GM12872 (cell line): ENCODE measurements around the gene ZNF597.
A peak's percentile ranks its signal among the peaks of the same experiment; 100 is the strongest.

Experiments used
- TF ChIP-seq, protein P1 (sequence below): IDR thresholded peaks from 3 replicates; pipeline ENCODE4 v1.5.1; 2011; ENCODE audit warnings: low read depth, mild to moderate bottlenecking, low read length, moderate library complexity; ENCODE audit not compliant: insufficient read depth

ZNF597 gene

DNA sequence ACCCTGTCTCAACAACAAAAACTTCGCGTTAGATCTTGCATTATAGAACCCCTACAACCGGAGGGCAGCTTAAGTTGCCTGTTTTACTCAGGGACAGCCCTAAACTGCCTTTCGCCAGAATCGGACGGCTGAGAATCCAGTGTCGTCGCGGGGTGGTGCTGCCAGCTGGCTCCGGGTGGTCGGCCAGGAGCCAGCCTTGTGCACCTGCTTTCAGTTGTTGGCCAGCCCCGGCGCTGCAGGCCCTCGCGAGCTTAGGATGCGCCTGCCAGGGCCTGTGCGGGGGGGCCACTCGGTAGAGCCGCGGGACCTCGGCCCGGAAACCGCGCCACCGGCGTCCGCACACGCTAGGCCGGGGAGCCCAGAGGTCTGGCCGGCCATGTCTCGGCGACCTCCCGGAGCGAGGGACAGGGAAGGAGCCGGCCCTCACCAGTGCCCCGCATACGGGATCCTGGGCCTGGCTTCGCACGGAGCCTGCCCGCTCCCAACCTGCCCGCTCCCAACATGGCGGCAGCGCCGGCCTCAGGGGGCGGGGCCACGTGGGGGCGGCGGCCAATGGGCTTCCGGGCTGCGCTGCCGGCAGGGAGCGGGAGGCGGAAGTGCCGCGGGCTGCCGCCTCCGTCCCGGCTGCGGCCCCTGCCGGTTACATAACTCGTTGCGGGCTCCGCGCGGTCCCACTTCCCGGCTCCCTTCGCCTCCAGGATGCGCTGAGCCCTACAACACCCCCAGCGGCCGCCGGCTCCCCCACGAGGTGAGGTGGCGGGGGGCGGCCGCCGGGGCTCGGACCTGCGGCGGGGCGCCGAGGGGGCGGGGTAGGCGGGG lies 14.3 kb upstream of the ZNF597 start:
- TF ChIP-seq, protein P1, sequence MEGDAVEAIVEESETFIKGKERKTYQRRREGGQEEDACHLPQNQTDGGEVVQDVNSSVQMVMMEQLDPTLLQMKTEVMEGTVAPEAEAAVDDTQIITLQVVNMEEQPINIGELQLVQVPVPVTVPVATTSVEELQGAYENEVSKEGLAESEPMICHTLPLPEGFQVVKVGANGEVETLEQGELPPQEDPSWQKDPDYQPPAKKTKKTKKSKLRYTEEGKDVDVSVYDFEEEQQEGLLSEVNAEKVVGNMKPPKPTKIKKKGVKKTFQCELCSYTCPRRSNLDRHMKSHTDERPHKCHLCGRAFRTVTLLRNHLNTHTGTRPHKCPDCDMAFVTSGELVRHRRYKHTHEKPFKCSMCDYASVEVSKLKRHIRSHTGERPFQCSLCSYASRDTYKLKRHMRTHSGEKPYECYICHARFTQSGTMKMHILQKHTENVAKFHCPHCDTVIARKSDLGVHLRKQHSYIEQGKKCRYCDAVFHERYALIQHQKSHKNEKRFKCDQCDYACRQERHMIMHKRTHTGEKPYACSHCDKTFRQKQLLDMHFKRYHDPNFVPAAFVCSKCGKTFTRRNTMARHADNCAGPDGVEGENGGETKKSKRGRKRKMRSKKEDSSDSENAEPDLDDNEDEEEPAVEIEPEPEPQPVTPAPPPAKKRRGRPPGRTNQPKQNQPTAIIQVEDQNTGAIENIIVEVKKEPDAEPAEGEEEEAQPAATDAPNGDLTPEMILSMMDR = peak; percentile 58

DNA sequence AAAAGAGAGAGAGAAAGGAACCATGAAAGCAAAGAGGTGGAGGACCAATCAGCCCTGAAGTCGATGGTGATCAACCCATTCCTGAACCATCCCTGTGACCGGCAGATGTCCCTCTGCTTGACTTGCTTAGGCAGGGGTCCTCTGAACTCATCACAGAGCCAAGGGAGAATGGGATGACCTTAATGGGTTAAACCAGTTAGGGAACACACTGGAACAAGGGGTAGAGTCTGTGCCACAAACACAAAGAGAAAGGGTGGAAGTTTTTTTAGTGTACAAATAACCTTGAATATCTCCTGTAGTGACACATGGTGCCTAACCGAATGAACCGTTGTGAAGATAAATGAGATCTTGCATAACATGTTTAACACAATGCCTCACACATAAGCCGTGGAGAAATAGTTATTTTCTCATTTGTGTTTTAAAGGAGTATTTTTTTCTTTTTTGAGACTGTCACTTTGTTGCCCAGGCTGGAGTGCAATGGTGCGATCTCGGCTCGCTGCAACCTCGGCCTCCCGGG lies 11.4 kb upstream of the ZNF597 start:
- TF ChIP-seq, protein P1 = no peak

DNA sequence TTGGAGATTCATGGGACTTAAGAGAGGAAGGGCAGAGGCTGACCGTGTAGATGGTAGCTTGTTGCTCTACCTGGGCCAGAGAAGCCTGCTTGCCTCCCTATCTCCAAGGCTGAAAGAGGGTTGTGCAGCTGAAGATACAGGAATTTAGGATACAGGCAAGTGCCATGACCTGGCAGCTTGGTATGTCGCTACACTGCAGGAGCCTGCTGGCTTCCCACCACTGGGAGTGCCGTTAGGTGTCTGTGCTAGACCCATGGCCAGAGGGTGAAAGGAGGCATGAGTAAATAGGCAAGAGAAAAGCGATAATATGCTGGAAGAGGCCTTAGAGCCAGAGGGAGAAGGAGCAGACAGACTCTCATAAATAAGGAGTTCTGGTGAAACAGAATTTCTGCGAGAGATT lies 10.8 kb upstream of the ZNF597 start:
- TF ChIP-seq, protein P1 = no peak

DNA sequence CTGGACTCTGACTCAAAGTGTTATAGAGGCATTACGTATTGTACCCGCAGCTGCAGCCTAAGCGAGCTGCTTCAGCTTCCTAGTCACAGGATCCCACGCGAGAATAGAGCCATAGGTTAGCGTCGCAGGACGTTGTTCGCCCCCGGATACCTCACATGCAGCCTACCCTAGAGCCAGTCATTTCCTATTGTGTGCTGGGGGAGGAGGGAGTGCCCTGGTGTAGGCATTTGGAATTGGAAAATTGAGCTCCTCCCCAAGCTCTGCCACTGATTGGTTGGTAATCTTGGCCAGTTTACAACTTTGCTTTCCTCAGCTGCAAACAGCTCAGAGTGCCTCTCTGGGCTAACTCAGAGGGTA lies 706 bp upstream of the ZNF597 start:
- TF ChIP-seq, protein P1 = no peak

DNA sequence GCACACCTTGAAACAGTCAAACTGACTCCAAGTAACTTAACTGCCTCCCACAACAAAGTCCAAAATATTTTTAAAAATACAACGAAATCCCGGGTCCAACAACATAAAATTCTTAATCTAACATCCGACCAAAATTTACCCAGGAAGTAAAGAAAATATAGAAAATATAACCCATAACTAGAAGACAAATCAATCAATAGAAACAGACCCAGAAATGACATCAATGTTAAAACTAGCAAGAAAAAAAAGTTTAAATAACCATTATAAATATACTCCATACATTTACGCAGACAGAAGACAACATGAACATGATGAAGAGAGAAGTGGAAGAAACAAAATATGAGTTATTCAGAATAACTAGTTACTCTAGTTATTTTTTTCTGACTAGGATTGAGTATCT lies 3.7 kb downstream of the ZNF597 start:
- TF ChIP-seq, protein P1 = no peak

DNA sequence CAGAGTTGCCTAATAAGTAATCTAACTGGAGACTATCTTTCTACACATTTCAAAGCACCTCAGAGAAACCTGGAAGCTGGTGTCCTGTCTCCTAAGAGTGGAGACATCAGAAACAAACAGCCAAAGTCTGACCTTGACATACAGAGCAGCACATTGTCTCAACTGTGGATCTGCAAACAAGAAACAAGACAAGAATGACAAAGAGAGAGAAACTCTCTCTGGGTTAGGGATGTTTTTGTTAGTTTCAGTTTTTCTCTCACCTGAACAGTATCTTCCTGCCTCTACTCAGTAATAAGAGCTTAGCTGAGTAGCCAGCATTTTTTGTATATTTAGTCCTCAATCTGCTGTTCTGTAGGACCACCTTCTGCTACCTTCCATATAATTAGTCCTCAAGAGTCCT lies 8.9 kb downstream of the ZNF597 start:
- TF ChIP-seq, protein P1 = no peak

DNA sequence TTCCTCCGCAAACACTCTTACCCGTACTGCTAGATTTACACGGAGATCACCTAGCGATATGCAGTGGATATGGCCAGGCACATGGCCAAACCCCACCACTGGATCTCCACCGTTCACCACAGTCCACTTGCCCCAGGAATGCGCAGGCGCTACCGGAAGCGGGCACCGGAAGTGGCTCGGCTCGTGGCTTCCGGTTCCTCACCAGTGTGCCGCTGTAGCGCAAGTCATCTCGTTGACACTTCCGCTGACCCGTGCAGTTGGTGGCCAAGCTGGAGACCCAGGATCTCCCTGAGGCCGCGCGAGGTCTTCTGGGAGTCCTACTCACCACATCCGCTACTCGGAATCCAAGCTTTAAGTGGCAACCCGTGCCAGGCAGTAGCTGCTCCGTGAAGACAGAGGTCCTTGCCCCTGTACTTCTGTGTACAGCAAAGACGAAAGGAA lies 11.5 kb downstream of the ZNF597 start:
- TF ChIP-seq, protein P1 = no peak
